Measurements from ENCODE around the gene COIL. TPM values are rescaled to one million over a fixed set of nuclear protein-coding genes. Genes with fewer than 3 reads are reported as not detected.

The COIL gene
- total and polyA plus RNA-seq, 2 donors (not counting 1 experiment from before 2014, with no cell fraction given): 7.3 to 12.1 TPM

GRCh38 chr17:56891751-56892150, 69.1 kb downstream of the COIL start:
- peaks cover 2% of the 10 kb centered on the region for H3K9me3 ChIP-seq (ENCODE audit: control insufficient read depth, insufficient read depth, low read depth, low read length)
- no peaks in the 10 kb centered on the region for H3K4me1 ChIP-seq (ENCODE audit: control insufficient read depth, extremely low read depth, insufficient read depth, low read length)
- H3K27me3 ChIP-seq (ENCODE audit: control insufficient read depth, insufficient read depth, low read length): no peaks in the 10 kb centered on the region
- peaks cover 30% of the 10 kb centered on the region for H3K36me3 ChIP-seq (ENCODE audit: control insufficient read depth, insufficient read depth, low read length)
- H3K27ac ChIP-seq (ENCODE audit: insufficient read depth, low read length): no peak overlapping the region
- H3K4me3 ChIP-seq (replicated peaks in 1 of 4; ENCODE audit: control extremely low read depth in 1 of 4, insufficient read depth in 1 of 4, low read depth in 3 of 4, low read length in 4 of 4): no peak overlapping the region
- no peak overlapping the region for H3K4me2 ChIP-seq (ENCODE audit: extremely low read depth, insufficient read depth, low read length)
- no peak overlapping the region for H3K9ac ChIP-seq (ENCODE audit: insufficient read depth, low read length)
- H3K79me2 ChIP-seq (ENCODE audit: control insufficient read depth, insufficient read depth, low read length): no peaks in the 10 kb centered on the region
- H4K20me1 ChIP-seq (ENCODE audit: control insufficient read depth, extremely low read depth, insufficient read depth, low read length): no peaks in the 10 kb centered on the region
- no peak for DNase-seq (ENCODE audit: low read depth in 2 of 2)
- TF ChIP-seq EZH2 (IDR thresholded peaks at IDR 0.05; ENCODE audit: low read length, missing control alignments) (no peak), CTCF (conservative IDR thresholded peaks at IDR 0.05 in 1 of 2, IDR thresholded peaks at IDR 0.05 in 1 of 2; ENCODE audit: low read depth in 1 of 2, low read length in 2 of 2) (peak; percentile 6 to 40)
- H2AFZ ChIP-seq (ENCODE audit: low read length): no peak overlapping the region

GRCh38 chr17:56890906-56891674, 69.8 kb downstream of the COIL start:
- Histone ChIP-seq H3K9me3 (ENCODE audit: control insufficient read depth, insufficient read depth, low read depth, low read length) (peaks cover 2% of the 10 kb centered on the region), H3K27ac (ENCODE audit: insufficient read depth, low read length) (no peak overlapping the region), H3K36me3 (ENCODE audit: control insufficient read depth, insufficient read depth, low read length) (peaks cover 30% of the 10 kb centered on the region), H3K4me3 (replicated peaks in 1 of 4; ENCODE audit: control extremely low read depth in 1 of 4, insufficient read depth in 1 of 4, low read depth in 3 of 4, low read length in 4 of 4) (no peak overlapping the region), H4K20me1 (ENCODE audit: control insufficient read depth, extremely low read depth, insufficient read depth, low read length) (no peaks in the 10 kb centered on the region), H3K79me2 (ENCODE audit: control insufficient read depth, insufficient read depth, low read length) (no peaks in the 10 kb centered on the region), H3K4me2 (ENCODE audit: extremely low read depth, insufficient read depth, low read length) (no peak overlapping the region), H3K27me3 (ENCODE audit: control insufficient read depth, insufficient read depth, low read length) (no peaks in the 10 kb centered on the region), H2AFZ (ENCODE audit: low read length) (no peak overlapping the region), H3K9ac (ENCODE audit: insufficient read depth, low read length) (no peak overlapping the region), H3K4me1 (ENCODE audit: control insufficient read depth, extremely low read depth, insufficient read depth, low read length) (no peaks in the 10 kb centered on the region)
- TF ChIP-seq CTCF (conservative IDR thresholded peaks at IDR 0.05 in 1 of 2, IDR thresholded peaks at IDR 0.05 in 1 of 2; ENCODE audit: low read depth in 1 of 2, low read length in 2 of 2) (no peak), EZH2 (IDR thresholded peaks at IDR 0.05; ENCODE audit: low read length, missing control alignments) (no peak)
- no peak for DNase-seq (ENCODE audit: low read depth in 2 of 2)

GRCh38 chr17:56890390-56890789, 70.5 kb downstream of the COIL start:
- no peaks in the 10 kb centered on the region for H3K27me3 ChIP-seq (ENCODE audit: control insufficient read depth, insufficient read depth, low read length)
- H2AFZ ChIP-seq (ENCODE audit: low read length): no peak overlapping the region
- no peak overlapping the region for H3K4me3 ChIP-seq (replicated peaks in 1 of 4; ENCODE audit: control extremely low read depth in 1 of 4, insufficient read depth in 1 of 4, low read depth in 3 of 4, low read length in 4 of 4)
- H4K20me1 ChIP-seq (ENCODE audit: control insufficient read depth, extremely low read depth, insufficient read depth, low read length): no peaks in the 10 kb centered on the region
- H3K4me2 ChIP-seq (ENCODE audit: extremely low read depth, insufficient read depth, low read length): no peak overlapping the region
- DNase-seq (ENCODE audit: low read depth in 2 of 2): no peak
- peaks cover 28% of the 10 kb centered on the region for H3K36me3 ChIP-seq (ENCODE audit: control insufficient read depth, insufficient read depth, low read length)
- no peaks in the 10 kb centered on the region for H3K79me2 ChIP-seq (ENCODE audit: control insufficient read depth, insufficient read depth, low read length)
- no peaks in the 10 kb centered on the region for H3K4me1 ChIP-seq (ENCODE audit: control insufficient read depth, extremely low read depth, insufficient read depth, low read length)
- H3K27ac ChIP-seq (ENCODE audit: insufficient read depth, low read length): no peak overlapping the region
- TF ChIP-seq EZH2 (IDR thresholded peaks at IDR 0.05; ENCODE audit: low read length, missing control alignments) (no peak), CTCF (conservative IDR thresholded peaks at IDR 0.05 in 1 of 2, IDR thresholded peaks at IDR 0.05 in 1 of 2; ENCODE audit: low read depth in 1 of 2, low read length in 2 of 2) (no peak)
- H3K9ac ChIP-seq (ENCODE audit: insufficient read depth, low read length): no peak overlapping the region
- H3K9me3 ChIP-seq (ENCODE audit: control insufficient read depth, insufficient read depth, low read depth, low read length): peaks cover 2% of the 10 kb centered on the region

Other genes with a start within 250 kb of the COIL start
- 1.3 and 1.7 TPM in 2 replicates for gene C17orf67, start 127.1 kb downstream of the COIL start, total RNA-seq
- gene C17orf67, start 127.1 kb downstream of the COIL start, polyA plus RNA-seq: 0.45 and 0.54 TPM in 2 replicates
- 4.4 and 6.4 TPM in 2 replicates for gene DGKE, start 126.9 kb downstream of the COIL start, total RNA-seq
- 2.1 and 2.5 TPM in 2 replicates for gene DGKE, start 126.9 kb downstream of the COIL start, polyA plus RNA-seq
- 34.2 and 53.3 TPM in 2 replicates for gene TRIM25, start 47.0 kb downstream of the COIL start, total RNA-seq
- gene TRIM25, start 47.0 kb downstream of the COIL start, polyA plus RNA-seq: 53.9 and 67.8 TPM in 2 replicates
- 93.0 and 101 TPM in 2 replicates for gene SCPEP1, start 17.1 kb upstream of the COIL start, total RNA-seq
- gene SCPEP1, start 17.1 kb upstream of the COIL start, polyA plus RNA-seq: 67.5 and 84.7 TPM in 2 replicates
- 9.1 and 13.9 TPM in 2 replicates for gene AKAP1, start 124.2 kb upstream of the COIL start, total RNA-seq
- gene AKAP1, start 124.2 kb upstream of the COIL start, polyA plus RNA-seq: 4.8 and 12.8 TPM in 2 replicates